ENCODE measurements around the gene SHISA6. TPM values are rescaled to one million over a fixed set of nuclear protein-coding genes. Genes with fewer than 3 reads are reported as not detected.

Gene SHISA6
- total RNA-seq, 1 donor from 2014 or later = 3.3 TPM

DNA sequence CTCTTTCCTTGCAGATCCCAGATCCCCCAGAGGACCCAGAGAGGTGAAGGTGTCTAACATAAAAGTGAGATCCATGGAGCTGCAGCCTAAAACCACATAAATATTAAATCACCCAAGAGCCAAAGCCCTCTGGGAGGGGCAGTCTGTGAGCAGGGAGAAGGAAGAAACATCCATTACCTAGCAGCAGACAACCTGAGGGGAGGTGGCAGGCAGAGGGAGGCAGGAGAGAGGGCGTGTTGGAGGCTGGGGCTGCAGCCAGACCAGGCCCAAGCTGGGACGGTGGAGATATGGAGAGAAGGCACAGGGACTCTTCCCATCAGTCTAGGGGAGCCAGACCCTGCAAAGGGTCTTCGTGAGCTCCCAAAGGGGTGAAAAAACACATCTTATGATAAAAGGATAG lies 101.1 kb downstream of the SHISA6 start:
- TF ChIP-seq EZH2phosphoT487 (IDR thresholded peaks at IDR 0.05) (no peak), EZH2 (IDR thresholded peaks at IDR 0.05) (no peak)
- TF ChIP-seq, protein P1, sequence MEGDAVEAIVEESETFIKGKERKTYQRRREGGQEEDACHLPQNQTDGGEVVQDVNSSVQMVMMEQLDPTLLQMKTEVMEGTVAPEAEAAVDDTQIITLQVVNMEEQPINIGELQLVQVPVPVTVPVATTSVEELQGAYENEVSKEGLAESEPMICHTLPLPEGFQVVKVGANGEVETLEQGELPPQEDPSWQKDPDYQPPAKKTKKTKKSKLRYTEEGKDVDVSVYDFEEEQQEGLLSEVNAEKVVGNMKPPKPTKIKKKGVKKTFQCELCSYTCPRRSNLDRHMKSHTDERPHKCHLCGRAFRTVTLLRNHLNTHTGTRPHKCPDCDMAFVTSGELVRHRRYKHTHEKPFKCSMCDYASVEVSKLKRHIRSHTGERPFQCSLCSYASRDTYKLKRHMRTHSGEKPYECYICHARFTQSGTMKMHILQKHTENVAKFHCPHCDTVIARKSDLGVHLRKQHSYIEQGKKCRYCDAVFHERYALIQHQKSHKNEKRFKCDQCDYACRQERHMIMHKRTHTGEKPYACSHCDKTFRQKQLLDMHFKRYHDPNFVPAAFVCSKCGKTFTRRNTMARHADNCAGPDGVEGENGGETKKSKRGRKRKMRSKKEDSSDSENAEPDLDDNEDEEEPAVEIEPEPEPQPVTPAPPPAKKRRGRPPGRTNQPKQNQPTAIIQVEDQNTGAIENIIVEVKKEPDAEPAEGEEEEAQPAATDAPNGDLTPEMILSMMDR (IDR thresholded peaks at IDR 0.05) = no peak

DNA sequence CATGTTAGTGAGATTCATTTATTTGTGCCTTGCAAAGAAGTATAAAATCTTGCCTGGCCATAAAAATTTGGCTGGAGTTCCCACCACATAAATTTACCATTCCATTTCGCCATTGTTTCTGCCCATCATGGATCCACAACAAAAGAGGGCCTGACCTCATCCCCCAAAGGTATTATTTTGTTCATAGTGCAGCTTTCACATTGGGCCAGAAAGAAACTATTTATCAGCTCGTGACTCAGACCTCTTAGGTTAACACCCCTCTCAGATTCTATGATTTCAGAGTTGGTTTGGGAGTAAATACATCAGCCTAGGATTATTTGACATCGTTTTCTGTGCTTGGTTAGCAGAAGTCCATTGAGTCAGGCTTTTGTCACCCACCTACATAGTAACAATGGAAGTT lies 108.1 kb downstream of the SHISA6 start:
- no peaks in the 10 kb centered on the region for H3F3A ChIP-seq (ENCODE audit: low read depth)
- no peaks in the 10 kb centered on the region for H3K9me3 Mint-ChIP-seq
- no peaks in the 10 kb centered on the region for H3K9me3 ChIP-seq (ENCODE audit: low read depth)
- H3K27me3 ChIP-seq = no peaks in the 10 kb centered on the region
- no peak overlapping the region for H2AFZ ChIP-seq (replicated peaks)
- no peaks in the 10 kb centered on the region for H4K20me1 ChIP-seq (ENCODE audit: low read depth)
- TF ChIP-seq, protein P1 (IDR thresholded peaks at IDR 0.05) = no peak
- TF ChIP-seq EZH2 (IDR thresholded peaks at IDR 0.05) (no peak), EZH2phosphoT487 (IDR thresholded peaks at IDR 0.05) (no peak)
- no peak overlapping the region for H3K4me3 Mint-ChIP-seq
- no peaks in the 10 kb centered on the region for H3K27me3 Mint-ChIP-seq (ENCODE audit: insufficient read depth, low read depth)
- H3K27ac ChIP-seq = no peak overlapping the region
- peaks cover 4% of the 10 kb centered on the region for H3K4me1 ChIP-seq
- no peak overlapping the region for H3K4me2 ChIP-seq
- H3K4me3 ChIP-seq = no peak overlapping the region
- no peaks in the 10 kb centered on the region for H3K79me2 ChIP-seq (ENCODE audit: low read depth)
- H3K36me3 Mint-ChIP-seq = no peaks in the 10 kb centered on the region
- DNase-seq (ENCODE audit: low spot score) = no peak
- H3K36me3 ChIP-seq = no peaks in the 10 kb centered on the region
- H3K9ac ChIP-seq = no peak overlapping the region
- H3K4me1 Mint-ChIP-seq = no peaks in the 10 kb centered on the region
- no peak overlapping the region for H3K27ac Mint-ChIP-seq

More for the DNA sequence above, 101.1 kb downstream of the SHISA6 start:
- Histone ChIP-seq H2AFZ (replicated peaks) (no peak overlapping the region), H4K20me1 (ENCODE audit: low read depth) (no peaks in the 10 kb centered on the region), H3K4me1 (no peaks in the 10 kb centered on the region), H3K36me3 (no peaks in the 10 kb centered on the region), H3K27me3 (no peaks in the 10 kb centered on the region), H3K9ac (no peak overlapping the region), H3K4me2 (no peak overlapping the region), H3K79me2 (ENCODE audit: low read depth) (no peaks in the 10 kb centered on the region), H3K27ac (no peak overlapping the region), H3K9me3 (ENCODE audit: low read depth) (no peaks in the 10 kb centered on the region), H3F3A (ENCODE audit: low read depth) (no peaks in the 10 kb centered on the region), H3K4me3 (no peak overlapping the region)
- Mint-ChIP-seq H3K36me3 (no peaks in the 10 kb centered on the region), H3K9me3 (no peaks in the 10 kb centered on the region), H3K4me3 (no peak overlapping the region), H3K27me3 (ENCODE audit: insufficient read depth, low read depth) (peaks cover 3% of the 10 kb centered on the region), H3K4me1 (no peaks in the 10 kb centered on the region), H3K27ac (no peak overlapping the region)
- no peak for DNase-seq (ENCODE audit: low spot score)

DNA sequence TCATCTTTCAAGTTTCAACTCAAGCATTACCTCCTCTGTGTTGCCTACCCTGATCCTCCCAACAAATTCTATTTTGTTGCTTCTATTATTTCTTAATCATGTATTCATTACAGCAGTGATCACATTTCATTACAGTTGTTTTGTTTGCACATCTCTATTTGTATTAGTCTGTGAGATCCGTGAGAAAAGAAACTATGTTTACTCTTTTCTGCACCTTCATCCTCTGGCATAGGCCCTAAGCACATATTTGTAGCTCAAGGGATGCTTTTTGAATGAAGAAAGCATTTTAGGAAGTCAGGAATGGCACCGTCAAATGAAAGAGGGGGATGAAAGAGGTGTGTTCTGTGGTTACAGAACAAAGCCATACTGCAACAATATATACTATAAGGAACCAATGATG lies 110.5 kb downstream of the SHISA6 start:
- Histone ChIP-seq H3K27ac (no peak overlapping the region), H3K27me3 (no peaks in the 10 kb centered on the region), H4K20me1 (ENCODE audit: low read depth) (no peaks in the 10 kb centered on the region), H3K4me3 (no peak overlapping the region), H3K9ac (no peak overlapping the region), H3F3A (ENCODE audit: low read depth) (no peaks in the 10 kb centered on the region), H2AFZ (replicated peaks) (no peak overlapping the region), H3K79me2 (ENCODE audit: low read depth) (no peaks in the 10 kb centered on the region), H3K9me3 (ENCODE audit: low read depth) (no peaks in the 10 kb centered on the region), H3K36me3 (no peaks in the 10 kb centered on the region), H3K4me1 (peaks cover 4% of the 10 kb centered on the region), H3K4me2 (no peak overlapping the region)
- Mint-ChIP-seq H3K4me3 (no peak overlapping the region), H3K9me3 (no peaks in the 10 kb centered on the region), H3K27ac (no peak overlapping the region), H3K27me3 (ENCODE audit: insufficient read depth, low read depth) (no peaks in the 10 kb centered on the region), H3K4me1 (no peaks in the 10 kb centered on the region), H3K36me3 (no peaks in the 10 kb centered on the region)
- DNase-seq (ENCODE audit: low spot score) = no peak
- TF ChIP-seq EZH2phosphoT487 (IDR thresholded peaks at IDR 0.05) (no peak), EZH2 (IDR thresholded peaks at IDR 0.05) (no peak)
- TF ChIP-seq, protein P1 (IDR thresholded peaks at IDR 0.05) = no peak
